IMR-90 (cell line): Measurements from ENCODE around the gene SUV39H1.
"Not testable (repeated sequence)": the region's sequence is repeated elsewhere in the genome, so short reads cannot be mapped to it uniquely, and the experiment has no call there.

Experiments
- FOS ChIP-seq: fragments of 150-350 bp; IDR thresholded peaks from 2 replicates; pipeline ENCODE4 v1.6.1; 2016; ENCODE audit warnings: low read depth, low read length
- MAZ ChIP-seq: IDR thresholded peaks from 2 replicates; pipeline ENCODE4 v1.6.1; 2012; ENCODE audit warnings: low read depth, mild to moderate bottlenecking, low read length, improper control_type of control experiment, moderate library complexity, borderline replicate concordance
- POLR2A ChIP-seq: IDR thresholded peaks from 2 replicates; pipeline ENCODE4 v1.6.1; 2012; ENCODE audit warnings: mild to moderate bottlenecking, low read depth, low read length
- SMC3 ChIP-seq: fragments of 150-350 bp; IDR thresholded peaks from 2 replicates; pipeline ENCODE4 v1.6.1; 2016; ENCODE audit warnings: low read depth, mild to moderate bottlenecking, antibody characterized with exemption, low read length, moderate library complexity
- USF2 ChIP-seq: fragments of 150-350 bp; IDR thresholded peaks from 2 replicates; pipeline ENCODE4 v1.6.1; 2017; ENCODE audit warnings: mild to moderate bottlenecking, antibody characterized with exemption, low read length, low read depth
- TF ChIP-seq, protein P1 (sequence below): conservative IDR thresholded peaks from 2 replicates; pipeline ENCODE4 v1.5.1; 2012; ENCODE audit warnings: mild to moderate bottlenecking, low read depth, low read length, improper control_type of control experiment

DNA sequence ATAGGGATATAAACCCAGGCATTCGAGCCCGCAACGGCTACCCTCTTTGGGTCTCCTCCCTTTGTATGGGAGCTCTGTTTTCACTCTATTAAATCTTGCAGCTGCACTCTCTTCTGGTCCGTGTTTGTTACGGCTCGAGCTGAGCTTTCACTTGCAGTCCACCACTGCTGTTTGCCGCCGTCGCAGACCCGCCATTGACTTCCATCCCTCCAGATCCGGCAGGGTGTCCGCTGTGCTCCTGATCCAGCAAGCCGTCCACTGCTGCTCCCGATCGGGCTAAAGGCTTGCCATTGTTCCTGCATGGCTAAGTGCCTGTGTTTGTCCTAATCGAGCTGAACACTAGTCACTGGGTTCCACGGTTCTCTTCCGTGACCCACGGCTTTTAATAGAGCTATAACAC is 41.8 kb upstream of the SUV39H1 start:
- TF ChIP-seq, protein P1, sequence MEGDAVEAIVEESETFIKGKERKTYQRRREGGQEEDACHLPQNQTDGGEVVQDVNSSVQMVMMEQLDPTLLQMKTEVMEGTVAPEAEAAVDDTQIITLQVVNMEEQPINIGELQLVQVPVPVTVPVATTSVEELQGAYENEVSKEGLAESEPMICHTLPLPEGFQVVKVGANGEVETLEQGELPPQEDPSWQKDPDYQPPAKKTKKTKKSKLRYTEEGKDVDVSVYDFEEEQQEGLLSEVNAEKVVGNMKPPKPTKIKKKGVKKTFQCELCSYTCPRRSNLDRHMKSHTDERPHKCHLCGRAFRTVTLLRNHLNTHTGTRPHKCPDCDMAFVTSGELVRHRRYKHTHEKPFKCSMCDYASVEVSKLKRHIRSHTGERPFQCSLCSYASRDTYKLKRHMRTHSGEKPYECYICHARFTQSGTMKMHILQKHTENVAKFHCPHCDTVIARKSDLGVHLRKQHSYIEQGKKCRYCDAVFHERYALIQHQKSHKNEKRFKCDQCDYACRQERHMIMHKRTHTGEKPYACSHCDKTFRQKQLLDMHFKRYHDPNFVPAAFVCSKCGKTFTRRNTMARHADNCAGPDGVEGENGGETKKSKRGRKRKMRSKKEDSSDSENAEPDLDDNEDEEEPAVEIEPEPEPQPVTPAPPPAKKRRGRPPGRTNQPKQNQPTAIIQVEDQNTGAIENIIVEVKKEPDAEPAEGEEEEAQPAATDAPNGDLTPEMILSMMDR = not testable (repeated sequence)
- not testable (repeated sequence) for TF ChIP-seq MAZ, POLR2A, FOS, USF2, SMC3
